Lung (tissue), 12 donors: ENCODE measurements around the gene ARHGAP10. TPM values are rescaled to one million over a fixed set of nuclear protein-coding genes. Genes with fewer than 3 reads are reported as not detected.

ENCODE experiments used
- ATAC-seq: fragments of 200-7000 bp; cut with Tn5 transposase; one replicate; pipeline ENCODE4 v1.9.1; 2020; ENCODE audit warnings: moderate number of reproducible peaks; ENCODE audit not compliant: insufficient read depth, low FRiP score
- DNase-seq, 3 donors: peaks; one replicate each; pipeline ENCODE4 v3.0.0-alpha.2; 2013 to 2017
- H3K27ac ChIP-seq, 2 donors: one replicate each; pipeline ENCODE4 v1.5.1; 2013; ENCODE audit warnings: mild to moderate bottlenecking in 2 of 2, moderate library complexity in 2 of 2, control low read depth in 1 of 2, inconsistent platforms in 1 of 2, low read depth in 1 of 2, low read length in 1 of 2
- H3K27me3 ChIP-seq, 3 donors: one replicate each; pipeline ENCODE4 v1.5.1; 2013; ENCODE audit warnings: low read length in 2 of 3; ENCODE audit not compliant: control insufficient read depth in 3 of 3, insufficient read depth in 3 of 3
- H3K36me3 ChIP-seq, 4 donors: one replicate each; pipeline ENCODE4 v1.5.1; 2013; ENCODE audit warnings: low read length in 4 of 4, mild to moderate bottlenecking in 1 of 4, moderate library complexity in 1 of 4; ENCODE audit not compliant: control insufficient read depth in 4 of 4, insufficient read depth in 4 of 4
- H3K4me1 ChIP-seq, 5 donors: one replicate each; pipeline ENCODE4 v1.5.1; 2013; ENCODE audit warnings: low read length in 5 of 5, mild to moderate bottlenecking in 2 of 5, moderate library complexity in 1 of 5; ENCODE audit not compliant: control insufficient read depth in 5 of 5, insufficient read depth in 5 of 5
- H3K4me3 ChIP-seq: one replicate; pipeline ENCODE4 v1.5.1; 2013; ENCODE audit warnings: mild to moderate bottlenecking, control low read depth, moderate library complexity
- H3K9ac ChIP-seq, 2 donors: one replicate each; pipeline ENCODE4 v1.5.1; 2013; ENCODE audit warnings: low read length in 2 of 2, control low read depth in 1 of 2; ENCODE audit not compliant: insufficient read depth in 1 of 2
- H3K9me3 ChIP-seq, 4 donors: one replicate each; pipeline ENCODE4 v1.5.1; 2013; ENCODE audit warnings: low read length in 3 of 4, mild to moderate bottlenecking in 1 of 4, moderate library complexity in 1 of 4; ENCODE audit not compliant: control insufficient read depth in 4 of 4, insufficient read depth in 3 of 4
- CTCF ChIP-seq: IDR thresholded peaks from 2 replicates; pipeline ENCODE4 v1.5.1; 2012; ENCODE audit warnings: mild to moderate bottlenecking; ENCODE audit errors: control extremely low read depth, extremely low read depth
- WGBS, 2 donors: extraction: QIAGEN DNeasy Blood & Tissue Kit; methylation state at CpG; one replicate each; pipeline ENCODE4 v1.1.7; 2013; 5-methylcytosine and 5-hydroxymethylcytosine counted together
- polyA plus RNA-seq, 2 donors: library from polyadenylated mRNA; stranded (reverse); fragments of 200-250 nt; gene quantifications; one replicate each; pipeline ENCODE4 v1.2.1, GENCODE V29; 2013
- total RNA-seq, 2 donors: library from RNA; depleted of rRNA in 1 of 2; stranded (reverse); fragments of >200 nt in 1 of 2; gene quantifications; one replicate each; pipeline ENCODE4 v1.2.1, GENCODE V29; 2014 to 2021
- donor health status: control.
- donor health status: control.
- donor health status: Bipolar disorder and iron deficiency.
- donor health status: healthy.
- donor health status: DM: yes; HTN: yes; CAD: no.

ARHGAP10 gene
- total and polyA plus RNA-seq, 4 donors, result 9.1 to 25.0 (median 17.5) TPM

GRCh38 chr4:147964266-147964880 is 232.5 kb downstream of the ARHGAP10 start:
- H3K9ac ChIP-seq, result no peak overlapping the region
- TF ChIP-seq CTCF, result no peak
- H3K27ac ChIP-seq, result no peak overlapping the region
- no peak for ATAC-seq
- peaks cover 0 to 10% (median 5%) of the 10 kb centered on the region in 4 donors for H3K36me3 ChIP-seq
- H3K4me3 ChIP-seq, result no peak overlapping the region
- no peaks in the 10 kb centered on the region for H3K9me3 ChIP-seq
- DNase-seq, result peak in 2 of 3 donors; percentile 7
- H3K4me1 ChIP-seq, result peaks cover 0 to 5% (median 0%) of the 10 kb centered on the region in 5 donors
- H3K27me3 ChIP-seq, result no peaks in the 10 kb centered on the region
- WGBS, 2 donors, result 78 to 82% methylated on average over 14 of the region's 14 CpGs

- Histone ChIP-seq H3K4me3 (no peak overlapping the region), H3K27me3 (no peaks in the 10 kb centered on the region), H3K4me1 (peaks cover 0 to 5% (median 0%) of the 10 kb centered on the region in 5 donors), H3K9me3 (no peaks in the 10 kb centered on the region), H3K27ac (no peak overlapping the region), H3K36me3 (peaks cover 0 to 10% (median 5%) of the 10 kb centered on the region in 4 donors), H3K9ac (no peak overlapping the region)
- TF ChIP-seq CTCF, result no peak
- 72 to 83% methylated on average over 3 of the region's 3 CpGs for WGBS, 2 donors
- peak in 1 of 3 donors; percentile 29 for DNase-seq
- ATAC-seq, result no peak
These were observed 233.2 kb downstream of the ARHGAP10 start for GRCh38 chr4:147965056-147965455.

GRCh38 chr4:147965873-147966272 is 234.0 kb downstream of the ARHGAP10 start:
- no peak for ATAC-seq
- 97 to 100% methylated on average over 1 of the region's 1 CpG for WGBS, 2 donors
- H3K36me3 ChIP-seq, result peaks cover 0 to 10% (median 5%) of the 10 kb centered on the region in 4 donors
- H3K9me3 ChIP-seq, result no peaks in the 10 kb centered on the region
- H3K9ac ChIP-seq, result no peak overlapping the region
- TF ChIP-seq CTCF, result no peak
- H3K4me1 ChIP-seq, result peaks cover 0 to 5% (median 0%) of the 10 kb centered on the region in 5 donors
- H3K4me3 ChIP-seq, result no peak overlapping the region
- no peak for DNase-seq
- H3K27me3 ChIP-seq, result no peaks in the 10 kb centered on the region
- no peak overlapping the region for H3K27ac ChIP-seq
